AG09309 (cell line): ENCODE data around the gene BCL2L15.
A peak's percentile ranks its signal among the peaks of the same experiment; 100 is the strongest.

Experiments
- DNase-seq: peaks from one replicate; pipeline ENCODE4 v3.0.0-alpha.2; 2010; ENCODE audit warnings: low read depth
- H3K4me3 ChIP-seq: 2 replicates; pipeline ENCODE4 v1.5.1; 2011; ENCODE audit warnings: mild to moderate bottlenecking, low read depth, low read length, moderate library complexity; ENCODE audit not compliant: control insufficient read depth
- CTCF ChIP-seq: IDR thresholded peaks from 2 replicates; pipeline ENCODE4 v1.5.1; 2011; ENCODE audit warnings: mild to moderate bottlenecking, low read depth, low read length, inconsistent platforms; ENCODE audit not compliant: insufficient read depth, control insufficient read depth; ENCODE audit errors: missing control alignments

BCL2L15 gene

GRCh38 chr1:113886417-113887401, 672 bp downstream of the BCL2L15 start:
- no peak for TF ChIP-seq CTCF
- H3K4me3 ChIP-seq: no peak overlapping the region

DNA sequence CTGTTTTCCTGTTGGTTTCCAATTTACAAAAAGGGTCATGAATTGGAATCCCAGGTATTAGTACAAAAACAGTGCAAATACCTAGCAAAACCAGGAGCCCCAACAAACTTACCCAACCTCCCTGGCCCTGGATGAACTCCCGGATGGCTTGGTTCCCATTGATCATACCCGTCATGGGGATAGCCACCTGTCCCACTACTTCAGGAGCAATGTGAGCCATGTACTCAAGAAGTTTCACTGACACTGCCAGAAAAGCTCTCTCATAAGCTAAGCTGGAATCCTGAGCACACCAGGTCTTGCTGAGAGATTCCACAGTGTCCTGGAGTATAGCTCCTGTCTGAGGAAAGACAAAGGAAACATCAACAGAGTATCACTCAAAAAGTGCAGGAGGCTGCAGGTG, 5.7 kb downstream of the BCL2L15 start:
- no peak for DNase-seq
- TF ChIP-seq CTCF: no peak

More at GRCh38 chr1:113886417-113887401, 672 bp downstream of the BCL2L15 start:
- no peak for DNase-seq

GRCh38 chr1:113879739-113880038, 7.7 kb downstream of the BCL2L15 start:
- no peak for DNase-seq
- no peak for TF ChIP-seq CTCF
- no peak overlapping the region for H3K4me3 ChIP-seq

More for the DNA sequence above, 5.7 kb downstream of the BCL2L15 start:
- no peak overlapping the region for H3K4me3 ChIP-seq

- TF ChIP-seq CTCF: no peak
- no peak for DNase-seq
- no peak overlapping the region for H3K4me3 ChIP-seq
Observed at GRCh38 chr1:113876176-113876575, 11.2 kb downstream of the BCL2L15 start.

DNA sequence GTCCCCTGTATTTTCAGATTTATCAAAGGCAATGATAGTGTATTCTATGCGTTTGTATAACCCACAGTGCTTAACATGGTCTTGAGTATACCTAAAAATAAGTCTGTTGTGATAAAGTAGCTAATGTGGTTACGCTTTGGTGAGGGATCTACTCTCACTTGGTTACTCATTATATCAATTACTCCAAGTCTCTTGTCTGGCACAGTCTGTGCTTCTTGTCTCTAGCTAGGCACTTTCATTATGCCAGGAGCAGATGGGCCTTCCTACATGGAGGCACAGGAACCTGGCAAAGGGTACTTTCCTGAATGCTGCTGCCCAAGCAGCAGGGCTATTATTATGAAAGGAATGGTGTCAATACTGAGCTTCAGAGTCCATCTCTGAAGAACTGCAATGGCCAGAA, 11.7 kb downstream of the BCL2L15 start:
- no peak for DNase-seq
- no peak for TF ChIP-seq CTCF
- H3K4me3 ChIP-seq: no peak overlapping the region

- DNase-seq: no peak
- no peak overlapping the region for H3K4me3 ChIP-seq
- peak; percentile 36 for TF ChIP-seq CTCF
Observed at GRCh38 chr1:113874012-113874879, 13.1 kb downstream of the BCL2L15 start.
